T47D (cell line): ENCODE data around the gene RLF.

Experiments
- DNase-seq, 2 experiments: peaks; one replicate each; pipeline versions ENCODE4 v3.0.0 to v3.0.0-alpha.2; 2011 to 2012; ENCODE audit warnings: low read depth in 1 of 2, low spot score in 1 of 2
- JUND ChIP-seq: IDR thresholded peaks from 2 replicates; pipeline ENCODE4 v1.6.1; 2012; ENCODE audit warnings: low read depth
- in situ Hi-C: cut with HindIII; loops from 2 replicates; pipeline ENCODE4 v1.10.0; 2016; ENCODE audit warnings: low sequenced_read_pairs, low pct_unique_long_range_greater_than_20kb

Gene RLF

GRCh38 chr1:40221977-40222772, 61.0 kb downstream of the RLF start:
- no peak for DNase-seq
- no peak for TF ChIP-seq JUND
- in situ Hi-C loops = no loop called here

- TF ChIP-seq JUND = no peak
- DNase-seq = no peak
- in situ Hi-C loops = no loop called here
Observed at GRCh38 chr1:40224040-40224439, 62.9 kb downstream of the RLF start.

DNA sequence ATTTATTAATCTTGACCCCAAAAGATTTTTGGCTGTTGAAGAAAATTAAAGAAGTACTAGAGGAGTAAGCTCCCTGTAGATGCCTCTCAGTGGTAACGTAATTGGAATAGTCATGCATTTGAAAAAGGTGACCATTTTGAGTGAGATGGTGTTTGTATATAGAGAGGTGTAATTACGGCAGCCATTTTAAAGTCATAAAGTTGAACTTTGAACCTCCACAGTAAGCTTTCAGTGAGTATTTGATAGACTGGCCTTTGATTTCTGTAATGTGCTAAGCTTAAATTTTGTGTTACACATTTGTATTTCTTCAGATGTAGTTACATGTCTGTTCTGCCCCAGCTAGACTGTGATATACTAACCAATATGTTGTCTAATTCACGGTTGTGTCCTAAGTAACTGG, 65.0 kb downstream of the RLF start:
- DNase-seq = no peak
- TF ChIP-seq JUND = no peak
- in situ Hi-C loops = no loop called here

GRCh38 chr1:40232444-40232843, 71.3 kb downstream of the RLF start:
- no peak for TF ChIP-seq JUND
- no peak for DNase-seq
- in situ Hi-C loops = no loop called here

DNA sequence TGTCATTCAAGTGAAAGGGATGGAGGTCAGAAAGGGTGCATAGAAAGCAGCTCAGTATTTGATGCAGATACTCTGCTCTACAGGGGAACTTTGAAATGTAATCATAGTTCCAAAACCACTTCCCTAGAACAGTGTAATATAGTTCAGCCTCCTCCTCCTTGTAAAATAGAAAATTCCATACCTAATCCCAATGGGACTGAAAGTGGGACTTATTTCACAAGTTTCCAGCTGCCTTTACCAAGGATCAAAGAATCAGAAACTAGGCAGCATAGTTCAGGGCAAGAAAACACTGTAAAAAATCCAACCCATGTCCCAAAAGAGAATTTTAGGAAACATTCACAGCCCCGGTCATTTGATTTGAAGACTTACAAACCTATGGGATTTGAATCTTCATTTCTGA, 78.4 kb downstream of the RLF start:
- no peak for DNase-seq
- no peak for TF ChIP-seq JUND
- in situ Hi-C loops = no loop called here

GRCh38 chr1:40240390-40240789, 79.2 kb downstream of the RLF start:
- in situ Hi-C loops = no loop called here
- TF ChIP-seq JUND = no peak
- DNase-seq = no peak

GRCh38 chr1:40241362-40241761, 80.2 kb downstream of the RLF start:
- no peak for TF ChIP-seq JUND
- no peak for DNase-seq
- in situ Hi-C loops = no loop called here

DNA sequence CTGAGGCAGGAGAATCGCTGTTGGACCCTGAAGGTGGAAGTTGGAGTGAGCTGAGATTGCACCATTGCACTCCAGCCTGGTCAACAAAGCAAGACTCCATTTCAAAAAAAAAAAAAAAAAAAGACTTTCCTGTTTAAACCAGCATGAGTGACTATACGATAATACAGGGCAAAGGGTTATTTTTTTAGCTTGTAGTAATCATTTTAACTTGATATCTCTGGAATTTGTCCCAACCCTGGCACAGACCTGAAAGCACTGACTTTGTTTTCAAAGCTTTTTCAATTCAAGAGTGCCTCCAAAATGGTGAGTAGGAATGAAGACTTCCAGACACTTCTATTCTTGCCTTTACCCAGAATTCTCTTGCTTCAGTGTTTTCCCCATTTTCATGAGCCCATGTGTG, 82.2 kb downstream of the RLF start:
- no peak for DNase-seq
- in situ Hi-C loops = no loop called here
- no peak for TF ChIP-seq JUND

GRCh38 chr1:40244138-40244744, 83.1 kb downstream of the RLF start:
- TF ChIP-seq JUND = no peak
- no peak for DNase-seq
- in situ Hi-C loops = no loop called here

GRCh38 chr1:40245686-40246085, 84.5 kb downstream of the RLF start:
- DNase-seq = no peak
- in situ Hi-C loops = no loop called here
- TF ChIP-seq JUND = no peak

DNA sequence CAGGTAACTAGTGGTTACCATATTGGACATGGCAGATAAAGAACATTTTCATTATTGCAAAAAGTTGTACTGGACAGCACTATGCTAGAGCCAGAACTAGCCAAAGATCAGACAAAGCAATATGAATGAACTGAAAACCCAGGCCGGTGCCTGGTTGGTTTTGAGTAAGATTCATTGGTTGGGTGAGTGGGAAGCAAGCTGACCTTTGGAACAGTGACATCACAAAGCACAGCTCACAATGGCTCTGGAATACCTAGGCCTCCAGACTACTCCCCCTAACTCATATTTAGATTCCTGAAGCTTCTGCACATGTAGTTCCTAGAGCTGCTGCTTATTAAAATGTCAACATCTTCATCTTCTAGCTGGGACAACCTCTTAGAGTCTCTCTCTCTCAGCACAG, 86.5 kb downstream of the RLF start, which contains the start of gene TMCO2:
Gene TMCO2, plus strand, starts transcription at position 283 of the 400 bp plus-strand sequence. Its CDS starts 57 bp downstream, at position 340.
- DNase-seq = no peak
- TF ChIP-seq JUND = no peak
- in situ Hi-C loops = no loop called here

DNA sequence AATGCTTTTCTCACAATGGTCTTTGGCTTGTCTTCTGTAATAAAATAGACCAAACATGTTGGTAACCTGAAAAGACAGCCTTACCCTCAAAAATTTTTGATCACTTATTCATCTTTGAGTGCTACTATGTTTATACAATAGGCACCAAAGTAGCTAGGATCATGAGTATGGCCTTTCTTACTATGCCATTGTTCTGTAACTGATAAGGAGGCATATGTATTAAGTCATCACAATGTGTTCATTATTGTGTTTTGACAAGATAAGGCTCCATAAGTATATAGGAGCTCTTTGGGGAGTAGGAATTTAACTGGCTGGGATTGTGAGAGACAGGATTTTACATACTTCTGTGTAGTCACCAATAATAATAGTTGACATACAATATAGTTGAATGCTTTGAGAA, 87.2 kb downstream of the RLF start:
- in situ Hi-C loops = no loop called here
- DNase-seq = no peak
- no peak for TF ChIP-seq JUND

DNA sequence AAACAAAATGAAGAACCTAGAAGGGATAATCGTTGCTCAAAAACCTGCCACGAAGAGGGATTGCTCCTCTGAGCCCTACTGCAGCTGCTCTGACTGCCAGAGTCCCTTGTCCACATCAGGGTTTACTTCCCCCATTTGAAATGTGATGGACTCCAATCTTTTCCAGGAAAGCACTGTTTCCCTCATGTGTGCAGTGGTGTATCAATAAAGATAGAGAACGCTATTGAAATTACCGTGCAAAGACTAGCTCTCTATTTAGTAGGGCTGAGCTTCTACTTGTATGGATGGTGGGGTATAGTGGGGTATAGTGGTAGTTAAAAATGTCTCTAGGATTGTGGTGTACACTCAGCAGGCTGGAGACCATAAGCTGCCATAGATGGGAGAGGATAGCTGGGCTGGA, 90.3 kb downstream of the RLF start:
- in situ Hi-C loops = no loop called here

More for the DNA sequence above, 90.3 kb downstream of the RLF start:
- no peak for DNase-seq
- TF ChIP-seq JUND = no peak
